Nephron (organoid): ENCODE measurements around the gene EYA3.

Experiments used
- H3K27ac Mint-ChIP-seq, 3 experiments: 2 replicates each; pipeline ENCODE4 v1.8.0; 2020; ENCODE audit warnings: mixed read lengths in 3 of 3, mild to moderate bottlenecking in 2 of 3, moderate library complexity in 1 of 3
- H3K27me3 Mint-ChIP-seq: 2 replicates; pipeline ENCODE4 v1.8.0; 2021; ENCODE audit warnings: low read depth, mild to moderate bottlenecking, moderate library complexity, mixed read lengths
- H3K36me3 Mint-ChIP-seq: 2 replicates; pipeline ENCODE4 v1.8.0; 2020; ENCODE audit warnings: low read depth, mixed read lengths
- H3K4me1 Mint-ChIP-seq: 2 replicates; pipeline ENCODE4 v1.8.0; 2020; ENCODE audit warnings: mixed read lengths
- H3K4me3 Mint-ChIP-seq, 3 experiments: 2 replicates each; pipeline ENCODE4 v1.8.0; 2020; ENCODE audit warnings: mild to moderate bottlenecking in 3 of 3, mixed read lengths in 3 of 3, moderate library complexity in 2 of 3
- H3K9me3 Mint-ChIP-seq: 2 replicates; pipeline ENCODE4 v1.8.0; 2020; ENCODE audit warnings: mixed read lengths
- CTCF ChIP-seq, 3 experiments: fragments of 200-600 bp; sonication (generic); IDR thresholded peaks; one replicate each; pipeline ENCODE4 v1.5.0; 2021; ENCODE audit warnings: antibody characterized with exemption in 3 of 3; ENCODE audit not compliant: unreplicated experiment in 3 of 3

Gene EYA3

GRCh38 chr1:28031173-28031572 is 57.2 kb downstream of the EYA3 start:
- no peak for TF ChIP-seq CTCF (IDR thresholded peaks at IDR 0.05; ENCODE audit: unreplicated experiment in 3 of 3)
- H3K27ac Mint-ChIP-seq: no peak overlapping the region
- H3K27me3 Mint-ChIP-seq: no peaks in the 10 kb centered on the region
- H3K4me3 Mint-ChIP-seq: no peak overlapping the region
- peaks cover 8% of the 10 kb centered on the region for H3K4me1 Mint-ChIP-seq
- peaks cover 13% of the 10 kb centered on the region for H3K36me3 Mint-ChIP-seq
- H3K9me3 Mint-ChIP-seq: no peaks in the 10 kb centered on the region

GRCh38 chr1:28028873-28029654 is 59.3 kb downstream of the EYA3 start:
- no peaks in the 10 kb centered on the region for H3K27me3 Mint-ChIP-seq
- no peak for TF ChIP-seq CTCF (IDR thresholded peaks at IDR 0.05; ENCODE audit: unreplicated experiment in 3 of 3)
- H3K9me3 Mint-ChIP-seq: no peaks in the 10 kb centered on the region

GRCh38 chr1:28027660-28028059 is 60.8 kb downstream of the EYA3 start:
- Mint-ChIP-seq H3K4me1 (peaks cover 8% of the 10 kb centered on the region), H3K27ac (no peak overlapping the region), H3K4me3 (no peak overlapping the region), H3K36me3 (peaks cover 20% of the 10 kb centered on the region), H3K9me3 (no peaks in the 10 kb centered on the region), H3K27me3 (no peaks in the 10 kb centered on the region)
- no peak for TF ChIP-seq CTCF (IDR thresholded peaks at IDR 0.05; ENCODE audit: unreplicated experiment in 3 of 3)

More at GRCh38 chr1:28028873-28029654, 59.3 kb downstream of the EYA3 start:
- Mint-ChIP-seq H3K4me3 (no peak overlapping the region), H3K4me1 (peaks cover 8% of the 10 kb centered on the region), H3K36me3 (peaks cover 12% of the 10 kb centered on the region), H3K27ac (peak overlapping the region; percentile 61 to 92 (median 77))

- Mint-ChIP-seq H3K36me3 (peaks cover 17% of the 10 kb centered on the region), H3K9me3 (no peaks in the 10 kb centered on the region), H3K27me3 (no peaks in the 10 kb centered on the region), H3K27ac (peak overlapping the region in 1 of 3 experiments; percentile 51), H3K4me3 (no peak overlapping the region), H3K4me1 (peaks cover 8% of the 10 kb centered on the region)
- TF ChIP-seq CTCF (IDR thresholded peaks at IDR 0.05; ENCODE audit: unreplicated experiment in 3 of 3): no peak
Measured at GRCh38 chr1:28027238-28027637, 61.2 kb downstream of the EYA3 start.

- no peaks in the 10 kb centered on the region for H3K27me3 Mint-ChIP-seq
- peaks cover 18% of the 10 kb centered on the region for H3K36me3 Mint-ChIP-seq
- no peak overlapping the region for H3K4me3 Mint-ChIP-seq
- H3K27ac Mint-ChIP-seq: no peak overlapping the region
- no peak for TF ChIP-seq CTCF (IDR thresholded peaks at IDR 0.05; ENCODE audit: unreplicated experiment in 3 of 3)
- peaks cover 8% of the 10 kb centered on the region for H3K4me1 Mint-ChIP-seq
- no peaks in the 10 kb centered on the region for H3K9me3 Mint-ChIP-seq
Measured at GRCh38 chr1:28026329-28026728, 62.1 kb downstream of the EYA3 start.

GRCh38 chr1:28021064-28021463 is 67.3 kb downstream of the EYA3 start:
- peak overlapping the region in 1 of 3 experiments; percentile 29 for H3K27ac Mint-ChIP-seq
- H3K4me1 Mint-ChIP-seq: no peaks in the 10 kb centered on the region
- peaks cover 39% of the 10 kb centered on the region for H3K36me3 Mint-ChIP-seq
- no peak for TF ChIP-seq CTCF (IDR thresholded peaks at IDR 0.05; ENCODE audit: unreplicated experiment in 3 of 3)
- no peaks in the 10 kb centered on the region for H3K27me3 Mint-ChIP-seq
- H3K4me3 Mint-ChIP-seq: no peak overlapping the region
- no peaks in the 10 kb centered on the region for H3K9me3 Mint-ChIP-seq
